Fibroblast of upper back skin (primary cell): ENCODE measurements around the gene CENPU.
"Not testable (repeated sequence)": the region's sequence is repeated elsewhere in the genome, so short reads cannot be mapped to it uniquely, and the experiment has no call there.

ENCODE experiments used
- DNase-seq: peaks from one replicate; pipeline ENCODE4 v3.0.0-alpha.2; 2013

Gene CENPU

DNA sequence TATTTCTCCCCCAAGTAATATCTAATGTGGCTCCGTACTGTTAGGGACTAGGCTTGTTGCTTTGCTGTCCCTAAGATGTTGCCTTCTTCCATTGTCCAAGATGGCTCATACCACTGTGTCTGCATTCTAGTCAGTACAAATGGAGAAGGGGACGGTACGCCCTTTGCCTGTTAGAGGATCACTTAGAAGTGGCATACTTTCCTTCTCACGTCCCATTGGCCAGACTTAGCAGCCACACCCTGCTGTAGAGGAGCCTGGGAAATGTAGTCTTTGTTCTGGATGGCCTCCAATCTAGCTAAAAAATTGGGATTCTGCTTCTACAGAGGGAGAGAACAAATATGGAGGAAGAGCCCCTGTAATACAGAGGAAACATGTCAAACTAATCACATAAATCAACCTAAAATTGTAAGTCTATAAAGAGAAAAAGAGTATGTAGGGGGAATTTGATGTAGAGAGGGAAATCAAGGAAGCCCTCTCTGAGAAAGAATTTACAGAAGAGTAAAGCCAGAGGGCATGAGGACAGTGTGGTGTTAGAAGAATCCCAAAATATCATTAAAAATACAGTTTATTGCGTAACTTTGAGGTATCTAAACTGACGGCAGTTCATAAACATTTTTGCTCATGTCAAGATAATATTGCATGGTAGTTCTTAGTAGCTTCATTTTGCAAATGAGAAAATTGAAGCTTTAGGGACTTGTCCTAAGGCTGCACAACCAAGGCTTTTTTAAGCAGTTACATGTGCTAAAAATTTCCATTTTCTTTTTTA, 69.3 kb downstream of the CENPU start:
- peak; percentile 9 for DNase-seq

DNA sequence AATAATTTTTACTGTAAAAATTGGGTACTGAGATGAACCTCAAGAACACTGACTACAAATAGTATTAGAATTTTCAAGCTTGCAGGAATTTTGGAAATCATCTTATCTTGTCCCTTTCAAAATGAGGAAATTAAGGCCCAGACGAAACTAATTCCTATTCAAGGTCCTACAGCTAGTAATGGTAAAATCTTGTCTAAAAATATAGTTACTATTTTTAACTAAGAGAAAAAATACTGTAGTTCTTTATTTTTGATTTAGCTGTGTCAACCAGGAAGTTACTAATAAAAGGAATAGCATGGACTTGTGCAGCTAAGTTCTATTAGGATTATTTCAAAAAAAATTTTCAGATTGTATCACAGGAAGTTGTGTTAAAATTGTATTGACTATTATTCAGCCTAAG, 71.7 kb downstream of the CENPU start:
- no peak for DNase-seq

DNA sequence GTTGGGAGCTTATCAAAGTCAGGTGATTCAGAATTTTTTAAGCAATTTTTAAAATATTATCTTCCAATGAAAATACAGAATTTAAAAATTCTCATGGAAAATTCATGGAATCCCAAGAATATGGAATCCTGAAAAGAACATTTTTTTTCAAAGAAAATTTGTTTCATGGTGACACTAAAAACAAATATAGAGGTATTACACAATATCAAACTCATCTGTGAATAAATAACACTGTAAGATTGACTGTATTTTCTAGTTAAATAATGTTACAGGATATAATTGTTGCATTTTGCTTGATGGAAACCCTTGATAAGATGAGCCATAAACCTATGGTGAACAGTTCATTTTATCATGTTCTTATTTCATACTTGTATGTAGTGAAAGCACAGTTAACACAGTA, 72.9 kb downstream of the CENPU start:
- no peak for DNase-seq

DNA sequence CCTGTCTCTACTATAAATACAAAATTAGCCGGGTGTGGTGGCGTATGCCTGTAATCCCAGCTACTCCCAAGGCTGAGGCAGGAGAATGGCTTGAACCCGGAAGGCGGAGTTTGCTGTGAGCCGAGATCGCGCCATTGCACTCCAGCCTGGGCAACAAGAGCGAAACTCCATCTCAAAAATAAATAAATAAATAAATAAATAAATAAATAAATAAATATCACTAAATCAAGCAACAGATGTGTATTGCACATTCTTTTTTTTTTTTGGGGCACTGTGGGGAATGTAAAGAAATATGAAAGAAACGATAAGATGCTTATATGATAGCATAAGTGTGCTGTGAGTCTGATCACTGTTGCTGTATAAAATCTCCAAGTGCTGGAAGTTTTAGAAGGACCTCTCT, 76.1 kb downstream of the CENPU start:
- not testable (repeated sequence) for DNase-seq

- DNase-seq = no peak
Measured at GRCh38 chr4:184657144-184657543, 76.8 kb downstream of the CENPU start.

GRCh38 chr4:184655889-184656869, 77.7 kb downstream of the CENPU start:
- DNase-seq = peak; percentile 59

GRCh38 chr4:184653650-184654049, 80.2 kb downstream of the CENPU start:
- peak; percentile 75 for DNase-seq

DNA sequence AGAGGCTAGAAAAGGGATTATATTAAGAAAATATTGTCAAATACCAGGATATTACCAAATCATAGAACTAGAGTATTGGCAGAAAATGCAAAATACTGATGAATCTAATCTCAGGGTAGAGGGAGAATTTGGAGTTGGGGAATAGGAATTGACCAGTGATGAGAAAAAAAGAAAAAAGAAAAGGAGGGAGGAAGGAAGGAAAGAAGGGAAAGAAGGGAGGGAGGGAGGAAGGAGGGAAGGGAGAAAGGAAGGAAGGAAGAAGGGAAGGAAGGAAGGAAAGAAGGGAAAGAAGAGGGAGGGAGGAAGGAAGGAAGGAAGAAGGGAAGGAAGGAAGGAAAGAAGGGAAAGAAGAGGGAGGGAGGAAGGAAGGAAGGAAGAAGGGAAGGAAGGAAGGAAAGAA, 81.2 kb downstream of the CENPU start:
- DNase-seq = not testable (repeated sequence)

DNA sequence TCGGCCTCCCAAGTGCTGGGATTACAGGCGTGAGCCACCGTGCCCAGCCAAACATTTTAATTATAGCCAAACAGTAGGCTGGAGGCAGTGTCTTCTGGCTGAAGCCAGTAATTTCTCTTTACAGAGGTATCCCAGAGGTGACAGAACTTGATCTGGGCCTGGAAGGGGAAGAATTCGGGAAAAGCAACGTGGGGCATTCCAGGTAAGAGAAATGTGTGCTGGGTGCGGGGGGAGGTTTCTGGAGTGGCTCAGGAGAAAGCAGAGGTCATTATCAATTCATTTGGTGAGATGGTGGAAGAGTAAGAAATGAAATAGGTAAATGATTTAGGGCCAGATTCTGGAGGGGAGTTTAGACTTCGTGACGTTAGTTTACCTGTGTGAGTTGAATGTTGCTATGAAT, 82.0 kb downstream of the CENPU start:
- no peak for DNase-seq

DNA sequence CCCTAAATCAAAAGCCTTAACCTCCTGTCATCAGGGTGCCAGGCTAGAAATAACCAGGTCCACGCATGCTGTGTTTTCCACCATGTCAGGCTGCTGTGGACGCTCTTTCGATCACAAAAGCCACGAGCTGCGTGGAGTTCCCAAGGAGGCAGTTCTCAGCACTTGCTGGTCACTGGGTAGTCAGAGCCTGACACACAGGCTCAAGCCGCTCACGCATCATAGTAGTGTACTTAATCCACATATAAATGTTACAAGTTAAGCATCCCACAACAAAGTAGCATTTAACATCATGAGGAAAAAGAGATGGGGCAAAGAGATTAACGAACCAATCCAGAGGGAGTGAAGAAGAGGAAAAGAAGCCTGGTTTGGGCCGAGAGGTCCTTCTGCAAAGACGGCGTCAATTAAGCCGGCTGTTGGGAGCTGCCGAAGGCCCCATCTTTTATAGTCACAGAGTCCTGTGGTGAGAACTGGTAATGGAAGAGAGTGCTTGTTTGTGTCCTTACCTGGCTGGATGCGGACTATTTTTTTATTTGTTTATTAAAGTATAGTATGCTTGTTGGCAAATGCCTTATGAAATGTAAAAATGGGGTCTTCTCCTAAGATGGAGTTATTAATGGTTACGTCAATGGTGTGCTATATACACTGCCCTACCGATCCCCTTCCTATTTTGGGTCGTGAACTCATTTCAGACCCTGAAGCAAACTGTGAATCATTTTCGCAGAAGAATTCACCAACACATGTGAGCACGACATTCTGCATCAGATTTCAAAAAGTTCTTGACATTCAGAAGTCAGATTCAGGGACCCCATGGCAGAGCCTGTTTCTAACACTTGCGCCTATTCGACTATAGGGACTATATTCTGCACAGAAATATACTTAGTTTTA, 83.7 kb downstream of the CENPU start:
- no peak for DNase-seq

DNA sequence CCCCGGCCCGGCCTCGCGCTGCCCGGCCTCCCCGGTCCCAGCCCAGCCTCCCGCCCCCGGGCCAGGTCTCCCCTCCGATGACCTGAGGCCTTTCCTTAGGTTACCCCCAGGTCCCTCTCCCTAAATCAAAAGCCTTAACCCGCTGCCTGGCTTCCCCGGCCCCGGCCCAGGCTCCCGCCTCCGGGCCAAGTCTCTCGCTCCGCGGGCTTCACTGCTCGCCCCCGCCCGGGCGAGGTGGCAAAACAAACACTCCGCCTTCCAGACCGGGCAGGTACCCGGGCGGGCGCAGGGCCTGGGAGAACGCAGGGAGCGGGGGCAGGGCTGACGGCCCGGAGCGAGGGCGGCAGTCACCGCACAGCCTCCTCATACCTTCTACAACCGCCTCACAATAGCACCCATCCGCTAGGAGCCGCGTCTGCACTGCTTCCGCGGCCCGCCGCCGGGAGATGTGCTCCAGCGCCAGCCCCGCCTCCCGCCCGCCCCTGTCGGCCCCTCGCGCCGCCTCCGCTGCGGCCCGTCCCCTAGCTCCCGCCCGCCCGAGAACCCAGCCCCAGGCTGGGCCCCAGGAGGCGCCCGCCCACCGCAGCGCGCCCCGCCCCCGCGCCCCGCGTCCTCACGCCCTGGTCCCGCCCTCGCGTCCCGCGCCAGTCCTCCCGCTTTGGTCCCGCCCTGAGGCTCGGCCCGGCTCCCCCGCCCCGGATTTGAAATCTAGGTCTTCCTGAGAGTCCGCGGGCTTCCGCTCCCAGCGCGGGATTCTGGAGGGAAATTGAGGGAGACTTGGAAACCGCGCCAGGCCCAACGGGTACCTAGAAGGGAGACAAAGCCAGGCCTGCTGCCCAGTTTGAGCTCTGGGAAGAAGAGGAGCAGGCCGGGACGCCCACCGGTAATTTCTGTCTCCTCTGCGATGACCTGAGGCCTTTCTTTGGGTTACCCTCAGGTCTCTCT, 84.6 kb downstream of the CENPU start, which contains the start of the genes CASP3 and PRIMPOL:
Gene CASP3, minus strand, starts transcription at position 422 of the 945 bp plus-strand sequence. CDS start 10,994 bp downstream, outside the sequence.
Gene PRIMPOL, plus strand, starts transcription at position 713 of the 945 bp plus-strand sequence. CDS start 7,403 bp downstream, outside the sequence.
- DNase-seq = peak; percentile 95

- peak; percentile 39 for DNase-seq
Measured at GRCh38 chr4:184648313-184649025, 85.4 kb downstream of the CENPU start.

GRCh38 chr4:184648054-184648312, 85.9 kb downstream of the CENPU start:
- no peak for DNase-seq

DNA sequence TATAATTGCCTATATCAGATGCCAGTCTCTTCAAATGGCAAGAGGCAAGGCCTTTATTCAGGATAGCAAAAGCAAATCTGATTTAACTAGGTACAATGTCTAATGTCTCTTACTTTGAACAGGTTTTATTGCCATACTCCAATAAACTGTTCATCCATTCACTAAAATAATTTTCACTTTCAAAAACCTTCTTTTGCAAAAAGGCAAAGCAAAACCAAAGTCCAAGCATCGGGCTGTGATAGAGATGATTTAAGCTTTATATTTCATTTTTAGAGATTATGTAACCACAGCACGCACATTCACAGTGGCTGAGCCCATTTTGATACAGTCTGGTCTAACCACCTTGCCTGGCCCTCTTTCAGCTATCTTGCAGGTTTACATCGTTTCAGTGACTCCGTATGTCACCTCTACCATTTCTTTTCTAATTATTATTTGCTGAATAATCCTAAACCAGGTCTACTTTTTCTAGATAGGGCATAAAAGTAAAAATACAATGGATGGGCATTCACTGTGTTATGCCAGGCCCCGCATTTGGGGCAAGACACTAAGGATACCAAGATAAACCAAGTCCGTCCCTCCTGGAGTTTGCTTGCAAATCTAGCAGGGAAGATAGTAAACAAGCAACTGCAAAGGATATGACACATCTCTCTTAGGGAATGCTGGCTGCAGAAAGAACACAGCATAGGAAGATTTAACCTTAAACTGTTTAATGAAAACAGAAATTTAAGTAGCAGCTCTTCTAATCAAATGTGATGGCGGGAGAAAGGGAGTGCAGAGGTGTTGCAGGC, 86.4 kb downstream of the CENPU start:
- no peak for DNase-seq

DNA sequence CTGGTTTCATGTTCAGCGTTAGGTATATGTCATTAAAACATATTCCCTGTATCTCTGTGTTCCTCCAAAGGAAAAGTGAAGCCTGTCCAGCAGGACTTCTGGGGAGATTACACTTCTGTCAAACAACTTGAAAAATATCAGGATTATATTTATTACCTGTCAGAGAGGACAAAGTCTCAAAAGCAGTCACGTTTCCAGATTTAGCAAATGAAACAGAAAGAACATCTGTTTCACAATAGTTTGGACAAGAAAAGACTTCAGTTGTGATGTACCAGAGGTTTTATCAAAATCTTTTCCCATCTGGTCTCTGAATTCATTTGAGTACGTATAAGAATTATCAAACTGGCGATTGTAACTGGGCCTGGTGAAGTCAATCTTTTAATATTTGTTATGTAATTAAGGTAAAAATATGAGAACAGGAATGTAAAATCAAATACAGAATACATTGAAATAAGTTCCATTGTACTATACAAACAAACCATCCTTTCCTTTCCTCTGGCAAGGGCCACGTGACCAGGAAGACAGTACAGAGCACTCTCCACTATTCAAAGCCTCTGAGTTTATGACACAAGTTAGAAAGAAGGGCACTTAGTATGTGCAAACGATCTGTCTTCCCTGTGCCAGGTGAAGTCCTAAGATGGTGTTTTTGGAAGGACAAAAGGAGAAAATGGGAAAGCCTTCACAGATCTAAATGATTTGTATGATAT, 87.8 kb downstream of the CENPU start:
- no peak for DNase-seq

GRCh38 chr4:184644553-184645307, 89.2 kb downstream of the CENPU start:
- DNase-seq = no peak
